HG02870 (cell line): ENCODE data around the gene CHAC2.
A peak's percentile ranks its signal among the peaks of the same experiment; 100 is the strongest.
"Not testable (repeated sequence)": the region's sequence is repeated elsewhere in the genome, so short reads cannot be mapped to it uniquely, and the experiment has no call there.

Source experiments
- ATAC-seq: cut with Tn5 transposase; IDR thresholded peaks from one replicate; pipeline ENCODE4 v1.9.1; 2021; ENCODE audit warnings: mild to moderate bottlenecking, moderate library complexity; ENCODE audit not compliant: unreplicated experiment

The CHAC2 gene

DNA sequence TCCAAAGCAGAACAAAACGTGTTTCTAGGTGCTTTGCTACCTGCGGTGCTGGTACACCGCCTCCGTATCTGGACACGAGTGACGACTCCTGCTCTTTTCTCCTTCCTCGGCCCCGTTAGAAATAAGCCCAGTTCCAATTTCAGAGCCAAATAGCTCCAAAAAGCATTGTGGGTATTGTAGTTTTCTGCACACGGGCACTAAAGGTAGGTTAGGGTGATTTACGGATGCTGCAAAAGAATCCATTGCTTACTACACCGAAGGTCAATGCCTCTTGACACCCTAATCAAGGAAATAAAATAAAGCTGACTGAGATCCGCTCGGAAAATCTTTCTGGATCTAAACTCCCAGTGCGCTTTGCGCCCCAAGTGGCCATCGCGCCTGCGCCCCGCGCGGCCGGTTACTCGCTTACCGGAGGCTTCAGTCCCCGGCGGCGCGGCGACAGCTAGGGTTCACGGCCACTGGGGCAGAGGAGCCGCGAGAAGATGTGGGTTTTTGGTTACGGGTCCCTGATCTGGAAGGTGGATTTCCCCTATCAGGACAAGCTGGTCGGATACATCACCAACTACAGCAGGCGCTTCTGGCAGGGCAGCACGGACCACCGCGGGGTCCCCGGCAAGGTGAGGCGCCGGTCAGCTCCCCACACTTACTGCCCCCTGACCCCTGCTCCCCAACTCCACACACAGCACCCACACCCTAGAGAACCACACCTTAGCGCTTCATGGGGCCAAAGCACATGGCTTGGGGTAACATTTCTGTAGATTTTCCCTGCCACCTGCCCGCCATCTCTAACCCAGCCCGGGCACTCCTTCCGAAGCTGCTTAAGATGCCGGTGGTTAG lies at the start of gene CHAC2:
Gene CHAC2, plus strand, starts transcription at position 400 of the 837 bp plus-strand sequence. Its CDS starts 83 bp downstream, at position 483.
- peak; percentile 88 for ATAC-seq

GRCh38 chr2:53720944-53721343 lies 46.7 kb upstream of the CHAC2 start:
- ATAC-seq = not testable (repeated sequence)

DNA sequence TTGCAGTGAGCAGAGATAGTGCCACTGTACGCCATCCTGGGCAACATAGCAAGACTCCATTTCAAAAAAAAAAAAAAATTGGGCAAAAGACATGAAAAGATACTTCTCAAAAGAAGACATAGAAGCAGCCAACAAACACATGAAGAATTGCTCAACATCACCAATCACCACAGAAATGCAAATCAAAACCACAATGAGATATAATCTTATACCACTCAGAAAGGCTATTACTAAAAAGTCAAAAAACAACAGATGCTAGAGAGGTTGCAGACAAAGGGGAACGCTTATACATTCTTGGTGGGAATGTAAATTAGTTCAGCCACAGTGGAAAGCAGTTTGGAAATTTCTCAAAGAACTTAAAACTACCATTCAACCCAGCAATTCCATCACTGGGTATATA lies 43.1 kb upstream of the CHAC2 start:
- no peak for ATAC-seq

DNA sequence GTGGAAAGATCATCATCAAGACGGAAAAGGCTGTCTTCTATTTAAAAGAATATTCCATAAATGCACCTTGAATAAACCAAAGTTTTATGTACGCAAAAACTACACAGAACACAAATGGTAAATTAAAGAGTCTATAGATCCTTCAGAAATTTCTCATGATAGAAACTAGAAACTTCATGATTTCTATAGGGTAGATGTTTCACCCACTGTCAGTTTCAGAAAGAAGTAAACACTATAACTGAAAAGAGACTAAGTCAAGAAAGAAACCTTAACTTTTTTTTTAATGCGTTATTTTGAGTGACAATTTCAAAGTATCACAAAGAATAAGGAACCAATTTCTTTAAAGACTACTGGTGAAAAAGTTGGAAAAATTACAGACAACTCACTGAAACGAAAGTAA lies 41.9 kb upstream of the CHAC2 start:
- ATAC-seq = no peak

GRCh38 chr2:53727921-53728320 lies 39.7 kb upstream of the CHAC2 start:
- ATAC-seq = no peak

DNA sequence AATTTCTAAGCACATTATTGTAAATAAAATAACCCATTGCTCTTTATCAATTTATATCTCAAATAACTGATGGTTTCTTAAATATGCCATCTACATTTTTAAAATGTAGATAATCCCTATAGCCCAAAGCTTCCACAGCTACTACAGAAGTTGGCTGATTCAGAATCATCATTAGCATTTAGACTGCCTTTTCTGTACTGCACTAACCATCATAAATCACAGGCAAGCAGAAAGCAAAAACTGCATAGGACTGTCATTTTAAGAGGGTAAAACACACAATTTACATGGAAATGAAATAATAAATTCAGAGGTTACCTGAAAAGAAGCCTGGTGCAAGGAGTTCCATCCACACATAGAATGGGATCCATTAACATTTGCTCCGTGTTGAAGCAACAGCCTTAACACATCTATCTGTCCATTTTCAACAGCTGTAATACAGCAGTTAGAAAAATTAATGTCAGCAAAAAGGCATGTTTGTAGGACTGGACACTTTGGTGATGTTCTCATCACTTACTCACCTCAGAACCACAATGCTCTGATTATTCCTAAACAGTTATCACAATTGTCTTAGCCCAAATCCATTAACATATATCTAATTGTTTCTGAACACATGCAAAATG lies 38.4 kb upstream of the CHAC2 start:
- no peak for ATAC-seq

GRCh38 chr2:53737091-53737490 lies 30.5 kb upstream of the CHAC2 start:
- no peak for ATAC-seq

GRCh38 chr2:53739032-53739431 lies 28.6 kb upstream of the CHAC2 start:
- no peak for ATAC-seq

GRCh38 chr2:53740170-53740569 lies 27.4 kb upstream of the CHAC2 start:
- no peak for ATAC-seq

DNA sequence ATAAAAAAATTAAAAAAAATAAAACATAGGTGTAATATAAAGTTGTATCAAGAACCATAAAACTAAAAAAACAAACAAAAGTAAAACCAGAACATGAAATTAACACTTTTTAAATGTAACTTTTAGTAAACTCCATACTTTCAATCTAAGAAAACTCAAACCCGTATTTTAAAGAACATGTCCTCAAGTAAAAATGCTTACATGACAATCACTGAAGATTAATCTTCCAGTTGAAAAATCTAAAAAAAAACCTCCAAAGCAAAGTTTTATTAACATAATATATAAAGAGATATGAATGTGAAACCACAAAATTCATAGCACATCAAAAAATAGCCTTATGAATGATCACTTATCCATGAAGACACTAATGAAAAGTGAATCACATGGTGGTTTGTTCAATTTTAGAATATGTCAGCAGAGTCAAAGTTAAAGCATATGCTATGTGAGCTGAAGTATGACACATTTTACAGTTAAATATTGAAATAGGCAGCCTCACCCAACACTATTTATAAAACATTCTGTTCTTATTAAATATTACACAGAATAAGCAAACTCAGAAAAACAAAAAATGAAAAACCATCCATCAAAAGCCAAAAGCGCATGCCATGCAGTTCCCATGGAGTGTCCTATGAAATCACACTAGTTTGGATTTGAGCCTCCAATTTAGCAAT lies 23.1 kb upstream of the CHAC2 start:
- no peak for ATAC-seq

DNA sequence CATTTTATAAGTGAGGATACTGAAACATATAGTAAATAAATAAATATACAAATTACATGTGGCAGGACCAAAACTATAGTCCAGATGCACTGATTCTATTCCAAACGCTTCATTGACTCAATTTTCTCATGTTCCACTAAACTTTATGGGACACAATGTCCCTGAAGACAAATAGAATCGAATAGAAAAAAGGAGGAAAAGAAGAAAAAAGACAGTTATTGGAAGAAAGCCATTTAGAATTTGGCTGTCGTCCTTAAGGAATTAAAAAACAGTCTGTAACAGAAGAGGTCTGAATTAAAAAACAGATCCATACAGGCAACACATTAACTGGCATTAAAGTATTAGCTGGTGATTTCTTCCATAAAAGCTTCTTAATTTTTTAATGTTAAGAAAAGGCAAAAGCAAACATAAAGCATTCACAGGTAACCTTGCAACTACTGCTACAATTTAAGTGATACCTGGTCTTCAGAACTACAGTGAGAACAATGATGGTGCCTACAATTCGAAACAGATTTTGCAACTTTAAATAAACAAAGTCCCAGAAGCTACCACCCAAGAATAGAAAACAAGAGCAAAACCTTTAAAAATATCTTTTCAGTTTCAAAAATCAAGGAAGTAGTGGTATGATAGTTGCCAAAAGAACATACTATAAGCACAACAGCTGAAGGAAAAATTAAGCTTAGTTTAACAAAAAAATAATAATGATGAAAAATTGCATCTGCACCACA lies 17.4 kb upstream of the CHAC2 start:
- ATAC-seq = peak; percentile 20

- peak; percentile 96 for ATAC-seq
Measured at GRCh38 chr2:53751728-53752127, 15.9 kb upstream of the CHAC2 start.

- ATAC-seq = no peak
Measured at GRCh38 chr2:53752385-53752784, 15.2 kb upstream of the CHAC2 start.

DNA sequence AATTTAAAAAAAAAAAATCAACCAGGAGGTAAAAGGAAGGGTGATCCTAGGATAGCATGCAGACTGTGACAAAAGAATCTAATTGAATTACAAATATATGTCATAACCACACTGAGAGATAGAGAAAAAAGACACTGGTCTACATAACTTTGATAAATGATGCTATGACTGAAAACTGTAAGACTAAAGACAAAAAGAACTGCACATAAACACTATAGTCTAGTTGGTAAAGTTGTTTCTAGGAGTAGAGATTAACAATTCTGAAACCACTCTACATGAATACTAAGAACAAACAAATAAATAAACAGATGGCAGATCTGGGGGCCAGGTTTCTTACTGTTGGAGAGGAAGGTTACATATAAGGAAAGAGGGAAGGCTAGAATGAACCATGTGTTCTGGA lies 14.6 kb upstream of the CHAC2 start:
- peak; percentile 34 for ATAC-seq

GRCh38 chr2:53755121-53755520 lies 12.5 kb upstream of the CHAC2 start:
- no peak for ATAC-seq

DNA sequence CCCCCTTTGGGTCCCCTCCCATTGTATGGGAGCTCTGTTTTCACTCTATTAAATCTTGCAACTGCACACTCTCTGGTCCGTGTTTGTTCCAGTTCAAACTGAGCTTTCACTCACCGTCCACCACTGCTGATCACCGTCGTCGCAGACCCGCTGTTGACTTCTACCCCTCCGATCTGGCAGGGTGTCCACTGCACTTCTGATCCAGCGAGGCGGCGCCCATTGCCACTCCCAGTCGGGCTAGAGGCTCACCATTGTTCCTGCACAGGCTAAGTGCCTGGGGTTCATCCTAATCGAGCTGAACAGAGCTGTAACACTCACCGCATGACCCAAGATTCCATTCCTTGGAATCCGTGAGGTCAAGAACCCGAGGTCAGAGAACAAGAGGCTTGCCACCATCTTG lies 11.0 kb upstream of the CHAC2 start:
- ATAC-seq = no peak

DNA sequence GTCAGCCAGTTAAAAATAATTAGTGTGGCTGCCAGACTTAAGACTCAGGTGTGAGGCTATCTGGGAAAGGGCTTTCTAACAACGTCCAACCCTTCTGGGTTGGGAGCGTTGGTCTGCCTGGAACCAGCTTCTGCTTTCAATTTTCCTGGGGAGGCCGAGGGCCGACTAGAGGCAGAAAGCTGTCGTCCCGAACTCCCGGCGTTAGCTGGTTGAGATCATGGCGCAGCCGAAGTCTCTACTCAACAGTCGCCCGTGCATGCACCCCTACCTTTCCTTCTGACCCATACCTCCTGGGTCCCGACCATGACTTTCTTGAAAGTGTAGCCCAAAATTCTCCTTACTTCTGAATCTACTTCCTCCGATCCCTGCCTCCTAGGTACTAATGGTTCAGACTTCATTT lies 10.4 kb upstream of the CHAC2 start:
- ATAC-seq = not testable (repeated sequence)

DNA sequence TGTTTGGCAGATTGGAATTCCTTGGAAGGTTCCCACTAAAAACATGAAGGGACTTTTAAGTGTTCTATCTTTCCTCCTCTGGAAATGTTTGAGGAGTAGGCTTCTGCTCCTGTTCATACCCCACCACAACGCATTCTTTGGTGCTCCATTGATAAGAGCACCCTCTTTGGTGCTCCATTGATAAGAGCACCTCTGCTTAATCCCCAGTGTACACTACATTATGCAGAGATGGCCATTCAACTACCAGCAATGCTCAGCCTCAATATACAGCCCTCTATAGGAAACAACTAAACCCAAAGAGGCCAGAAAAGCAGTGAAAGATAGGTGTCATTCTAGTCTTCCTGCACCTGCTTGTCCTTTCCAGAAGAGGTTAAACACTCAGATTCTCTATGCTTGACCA lies 1.8 kb upstream of the CHAC2 start:
- no peak for ATAC-seq

- peak; percentile 38 for ATAC-seq
Measured at GRCh38 chr2:53768242-53768542, 588 bp downstream of the CHAC2 start.

DNA sequence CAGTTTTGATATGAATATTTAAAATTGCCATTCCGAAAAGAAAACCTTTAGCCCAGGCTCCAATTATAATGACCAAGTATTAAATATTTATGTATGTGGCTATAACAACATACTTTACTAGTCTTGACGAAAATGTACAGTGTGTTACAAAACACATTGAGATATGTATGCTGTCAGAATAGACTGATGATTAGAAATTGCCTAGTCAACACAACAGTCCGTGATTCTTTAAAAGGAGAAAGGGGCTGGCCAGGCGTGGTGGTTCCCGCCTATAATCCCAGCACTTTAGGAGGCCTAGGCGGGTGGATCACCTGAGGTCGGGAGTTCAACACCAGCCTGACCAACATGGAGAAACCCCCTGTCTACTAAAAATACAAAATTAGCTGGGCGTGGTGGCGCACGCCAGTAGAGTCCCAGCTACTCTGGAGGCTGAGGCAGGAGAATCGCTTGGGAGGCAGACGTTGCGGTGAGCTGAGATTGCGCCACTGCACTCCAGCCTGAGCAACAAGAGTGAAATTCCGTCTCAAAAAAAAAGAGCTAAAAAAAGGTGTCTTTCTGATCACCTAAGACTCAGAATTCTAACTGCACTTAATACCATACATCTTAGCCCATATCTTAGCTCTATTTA lies 1.8 kb downstream of the CHAC2 start:
- no peak for ATAC-seq

- ATAC-seq = no peak
Measured at GRCh38 chr2:53770264-53770663, 2.7 kb downstream of the CHAC2 start.
